Fibroblast of upper back skin (primary cell): ENCODE data around the gene C11orf16.
"Not testable (repeated sequence)": the region's sequence is repeated elsewhere in the genome, so short reads cannot be mapped to it uniquely, and the experiment has no call there.

Source experiments
- DNase-seq: peaks from one replicate; pipeline ENCODE4 v3.0.0-alpha.2; 2013

C11orf16 gene, protein sequence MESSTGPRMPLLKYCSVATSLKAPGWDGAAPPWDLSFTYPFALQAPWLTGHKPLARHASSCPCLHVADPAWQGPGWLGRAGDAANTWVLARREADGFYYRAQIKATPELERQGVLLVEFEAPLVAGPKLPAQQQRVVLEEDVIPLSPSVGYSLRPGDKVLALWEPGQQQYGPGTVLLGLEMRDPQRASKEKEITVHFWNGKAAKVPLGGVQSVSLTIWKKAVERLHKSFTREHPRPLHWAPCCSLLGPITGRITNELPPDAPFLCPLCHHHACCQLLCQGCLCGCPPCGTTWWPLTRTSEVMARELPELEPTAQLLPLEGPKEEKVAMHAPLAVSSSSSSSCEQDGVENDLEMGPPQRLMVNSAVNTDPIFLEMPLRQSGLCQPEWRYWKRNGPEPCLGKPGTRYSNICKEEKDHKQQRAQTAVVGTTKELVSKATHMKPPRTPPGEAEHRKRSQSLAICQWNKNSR

GRCh38 chr11:8932564-8933180, at the start of gene C11orf16:
TSS of gene C11orf16 (minus strand) at chr11:8932947. CDS start at chr11:8932308, 639 bp downstream.
- DNase-seq: no peak

DNA sequence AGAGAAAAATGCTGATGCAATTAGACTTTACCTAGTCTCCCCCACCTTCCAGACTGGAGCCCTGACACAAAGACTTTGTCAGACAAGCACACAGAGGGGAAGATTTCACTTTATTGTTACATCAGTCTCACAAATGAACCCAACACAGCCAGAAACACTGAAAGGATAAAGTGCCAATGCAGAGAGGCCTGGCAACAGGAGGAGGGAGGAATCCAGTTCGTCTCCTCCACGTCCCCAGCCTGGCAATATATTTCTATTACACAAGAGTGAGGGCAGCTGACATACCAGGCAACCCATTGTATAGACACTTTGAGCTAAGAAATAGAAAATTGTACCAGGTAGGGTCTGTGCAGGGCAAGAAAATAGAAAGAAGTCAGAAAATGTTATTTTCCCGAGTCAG, 47.7 kb upstream of the C11orf16 start:
- DNase-seq: no peak

GRCh38 chr11:8979365-8979764, 46.6 kb upstream of the C11orf16 start:
- DNase-seq: not testable (repeated sequence)

DNA sequence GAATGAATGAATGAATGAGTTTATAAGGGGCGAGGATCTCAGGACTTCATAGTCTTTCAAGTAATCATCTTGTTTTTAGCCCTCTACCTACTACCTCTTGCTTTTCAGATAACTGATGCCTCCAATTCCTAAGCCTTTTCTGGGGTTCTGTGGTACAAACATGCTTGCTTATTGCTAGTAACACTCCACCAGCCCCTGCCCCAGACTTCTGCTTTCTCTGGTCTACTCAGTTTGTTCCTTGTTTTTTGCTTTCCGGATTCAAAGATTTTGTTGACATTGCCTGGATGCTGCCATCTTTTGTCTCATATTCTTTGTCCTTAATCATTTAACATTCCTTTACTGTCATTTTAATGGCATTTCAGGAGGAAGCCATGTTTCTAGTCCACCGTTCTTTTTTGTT, 40.4 kb upstream of the C11orf16 start:
- no peak for DNase-seq

DNA sequence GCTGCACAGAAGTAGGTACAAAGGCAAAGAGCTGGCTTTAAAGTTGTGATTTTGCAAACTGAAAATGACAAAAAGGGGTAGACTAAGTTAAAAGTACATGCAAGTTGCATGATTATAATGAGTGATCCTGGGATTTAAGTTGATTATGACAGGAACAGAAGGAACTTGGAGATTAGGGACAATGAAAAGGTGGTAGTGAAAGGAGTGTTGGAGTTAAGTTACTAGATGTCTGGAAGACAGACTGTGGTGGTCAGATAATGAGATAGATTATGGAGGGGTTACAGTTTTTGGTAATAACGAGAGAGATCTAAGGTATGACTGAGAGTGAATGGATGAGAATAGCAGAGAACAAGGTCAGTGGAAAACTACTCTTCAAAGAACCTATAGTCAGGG, 39.2 kb upstream of the C11orf16 start:
- no peak for DNase-seq

GRCh38 chr11:8971196-8971923, 38.6 kb upstream of the C11orf16 start:
- DNase-seq: no peak

DNA sequence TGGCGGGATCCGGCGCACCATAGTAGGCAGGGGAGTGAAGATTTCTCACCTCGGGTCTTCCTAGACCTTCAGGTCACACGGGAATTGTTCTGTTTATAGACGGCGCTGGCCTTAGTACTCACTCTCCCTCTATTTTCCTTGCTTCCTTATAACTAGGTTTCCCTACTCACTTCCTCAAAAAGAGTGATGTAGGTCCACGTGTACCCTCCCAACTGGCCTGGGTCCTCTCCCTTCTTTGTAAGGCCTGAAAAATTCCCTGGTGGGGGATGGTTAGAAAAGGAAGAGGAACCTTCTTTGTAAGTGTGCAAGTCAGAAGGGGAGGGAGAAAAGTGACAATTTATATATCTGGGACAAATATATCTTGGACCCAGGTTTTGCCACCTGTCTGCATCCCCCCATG, 34.4 kb upstream of the C11orf16 start:
- no peak for DNase-seq

DNA sequence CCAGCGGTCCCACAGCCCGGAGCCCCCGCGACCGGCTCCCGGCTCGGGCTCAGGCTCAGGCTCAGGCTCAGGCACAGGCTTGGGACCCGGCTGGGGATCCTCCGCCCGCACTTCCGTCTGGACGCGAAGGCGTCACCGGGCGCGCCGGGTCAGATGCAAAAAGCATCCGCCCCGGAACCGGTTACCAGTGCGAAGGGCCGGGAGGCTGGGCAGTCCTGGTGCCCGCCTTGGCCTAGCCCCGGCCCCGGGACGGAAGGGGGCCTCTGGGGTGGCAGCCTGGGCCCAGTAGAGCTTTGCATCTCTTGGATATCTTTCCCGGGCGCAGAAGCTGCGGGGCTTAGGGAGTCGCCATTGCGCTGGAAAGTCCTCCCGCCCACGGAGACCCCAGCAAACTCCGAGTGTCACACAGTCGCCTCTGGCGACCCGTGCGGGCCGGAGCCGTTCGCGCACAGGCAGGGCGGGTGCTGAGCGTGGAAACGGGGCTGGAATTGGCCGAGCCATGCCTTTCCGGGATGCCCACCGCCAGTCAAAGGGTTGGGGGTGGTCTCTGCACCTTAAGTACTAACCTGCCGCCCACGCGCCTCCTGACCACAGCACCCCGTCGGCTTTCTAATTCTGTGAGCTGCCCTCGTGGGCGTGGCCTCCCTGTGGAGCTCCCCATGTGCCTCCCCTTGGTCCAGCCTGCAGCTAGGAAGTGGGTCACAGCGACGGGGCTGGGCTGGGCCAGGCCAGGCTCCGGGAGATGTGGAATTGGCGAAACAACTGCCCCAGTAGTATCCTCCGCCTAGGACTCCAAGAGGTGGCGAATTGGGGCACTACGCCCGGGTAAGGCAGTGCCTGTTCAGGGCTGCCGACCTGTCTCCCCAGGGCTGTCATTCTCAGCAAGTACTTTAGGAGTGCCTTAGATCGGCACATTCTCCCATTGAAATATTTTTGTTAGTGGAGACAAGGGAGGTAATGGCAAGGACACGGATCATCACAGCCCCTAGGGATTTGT, 31.9 kb upstream of the C11orf16 start, which contains the start of gene TMEM9B:
Gene TMEM9B (minus strand): TSS at position 119 of the 997 bp plus-strand sequence. CDS start 129 bp downstream, outside the sequence.
- peak; percentile 78 for DNase-seq

GRCh38 chr11:8963569-8964323, 31.0 kb upstream of the C11orf16 start:
- no peak for DNase-seq

- DNase-seq: no peak
Observed at GRCh38 chr11:8962841-8963240, 30.1 kb upstream of the C11orf16 start.

DNA sequence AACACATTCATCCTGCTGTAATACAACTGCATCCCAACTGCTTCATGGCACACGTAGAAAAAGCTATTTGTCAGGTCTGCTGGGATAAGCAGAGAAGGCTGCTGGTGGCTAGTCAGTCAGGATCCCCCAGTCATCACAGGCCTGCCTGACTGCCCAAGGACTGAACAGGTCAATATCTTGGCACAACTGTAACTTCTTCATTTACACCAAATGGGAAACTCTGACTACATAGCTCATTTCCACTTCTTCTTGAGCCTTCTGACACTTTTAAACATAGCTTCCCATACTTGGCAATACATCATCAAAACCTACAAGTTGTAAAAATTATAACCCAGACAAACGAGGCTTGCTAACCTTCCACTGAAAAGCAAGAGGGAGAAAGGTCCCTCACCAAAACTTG, 28.7 kb upstream of the C11orf16 start:
- DNase-seq: no peak

- peak; percentile 81 for DNase-seq
Observed at GRCh38 chr11:8959546-8960166, 26.9 kb upstream of the C11orf16 start.

DNA sequence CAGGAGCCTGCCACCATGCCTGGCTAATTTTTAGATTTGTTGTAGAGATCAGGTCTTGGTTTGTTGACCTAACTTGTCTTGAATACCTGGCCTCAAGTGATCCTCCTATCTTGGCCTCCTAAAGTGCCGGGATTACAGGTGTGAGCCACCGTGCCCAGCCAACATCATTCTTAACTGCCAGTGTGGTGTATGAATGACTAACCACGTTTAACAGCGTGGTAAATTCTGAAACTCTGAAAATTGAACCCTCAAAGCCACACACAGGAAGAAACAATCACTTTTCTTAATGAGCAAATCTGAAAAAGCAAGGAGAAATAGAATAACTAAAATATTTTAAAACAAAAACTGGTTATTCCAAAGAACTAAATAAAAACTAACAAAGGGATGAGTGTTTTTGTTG, 24.1 kb upstream of the C11orf16 start:
- DNase-seq: no peak

DNA sequence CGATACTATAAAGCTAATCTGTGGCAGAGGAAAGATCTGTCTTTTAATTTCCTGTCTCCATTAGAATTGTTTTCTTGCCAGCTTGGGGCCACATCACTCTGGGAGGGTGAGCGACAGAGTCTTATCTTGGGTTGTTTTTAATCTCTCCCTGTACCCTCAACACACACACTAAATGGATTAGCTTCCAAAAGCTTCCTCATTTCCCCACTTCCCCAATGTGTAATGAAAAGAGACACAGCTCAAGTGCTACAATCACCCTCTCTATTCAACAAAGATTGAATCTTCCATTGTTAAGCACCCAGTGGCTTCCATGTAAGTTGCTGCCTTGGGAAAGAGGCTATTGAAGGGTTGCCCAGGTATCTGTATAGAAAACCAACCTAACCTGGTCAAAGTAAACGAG, 16.1 kb upstream of the C11orf16 start:
- DNase-seq: no peak

GRCh38 chr11:8947230-8947943, 14.6 kb upstream of the C11orf16 start:
- no peak for DNase-seq

DNA sequence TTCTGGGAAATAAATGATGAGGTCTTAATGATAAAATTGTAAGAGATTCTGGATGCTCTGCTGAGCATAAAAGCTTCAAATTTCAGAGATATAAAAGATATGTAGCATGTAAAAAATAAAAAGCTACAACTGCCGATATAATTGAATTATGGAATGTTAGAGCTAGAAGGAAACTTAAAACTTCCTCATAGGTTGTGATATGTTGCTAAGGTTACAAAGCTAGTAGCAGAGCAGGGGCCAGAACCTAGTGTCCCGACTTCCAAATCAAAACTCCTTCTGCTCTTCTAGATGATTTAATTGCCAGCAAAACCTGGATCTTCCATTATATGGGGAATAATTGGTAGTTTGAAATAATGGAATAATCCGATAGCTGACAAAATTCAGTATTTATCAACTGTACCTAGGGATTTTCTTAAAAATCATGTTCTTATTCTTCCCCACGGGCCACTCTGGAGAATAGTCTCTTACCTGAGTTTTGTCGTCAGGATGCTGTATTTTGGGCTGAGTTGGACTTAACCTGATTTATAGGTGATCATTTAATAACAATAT, 9.8 kb upstream of the C11orf16 start, which contains the start of gene ASCL3:
Gene ASCL3 (minus strand): TSS at position 499 of the 549 bp plus-strand sequence. CDS start 4,855 bp downstream, outside the sequence.
- DNase-seq: no peak

DNA sequence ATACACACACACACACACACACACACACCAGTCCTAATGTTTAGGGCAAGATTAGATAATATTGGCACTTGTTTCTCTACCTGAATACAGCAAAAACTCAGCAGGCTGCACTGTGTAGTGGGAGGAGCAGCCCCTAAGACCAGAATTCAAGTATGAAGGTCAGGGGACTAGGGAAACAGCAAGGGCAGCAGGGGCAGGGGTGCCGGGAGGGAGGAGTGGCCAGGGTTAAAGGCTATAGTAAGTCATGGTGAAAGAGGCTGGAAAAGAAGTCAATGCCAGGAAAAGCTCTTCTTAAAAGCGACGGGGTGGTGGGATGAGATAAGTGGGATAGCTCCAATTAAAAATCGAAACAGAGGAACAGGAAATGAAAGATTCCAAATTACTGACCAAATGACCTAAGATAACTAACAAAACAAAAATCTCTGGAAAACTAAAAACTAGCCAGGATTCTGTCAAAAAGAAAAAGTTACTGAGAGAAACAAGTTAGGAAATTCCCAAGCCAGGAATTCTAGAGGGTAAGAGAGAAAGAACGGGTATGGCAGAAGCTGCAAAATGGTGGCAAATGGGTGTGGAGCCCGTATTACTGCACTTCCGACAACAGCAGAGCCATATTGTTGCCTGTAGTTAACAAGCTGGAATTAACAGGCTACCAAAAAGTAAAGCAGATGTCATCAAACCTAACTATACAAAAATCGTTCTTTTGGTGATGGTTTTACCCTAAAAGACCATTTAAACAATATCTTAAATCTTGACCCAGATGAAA, 8.8 kb upstream of the C11orf16 start:
- no peak for DNase-seq

DNA sequence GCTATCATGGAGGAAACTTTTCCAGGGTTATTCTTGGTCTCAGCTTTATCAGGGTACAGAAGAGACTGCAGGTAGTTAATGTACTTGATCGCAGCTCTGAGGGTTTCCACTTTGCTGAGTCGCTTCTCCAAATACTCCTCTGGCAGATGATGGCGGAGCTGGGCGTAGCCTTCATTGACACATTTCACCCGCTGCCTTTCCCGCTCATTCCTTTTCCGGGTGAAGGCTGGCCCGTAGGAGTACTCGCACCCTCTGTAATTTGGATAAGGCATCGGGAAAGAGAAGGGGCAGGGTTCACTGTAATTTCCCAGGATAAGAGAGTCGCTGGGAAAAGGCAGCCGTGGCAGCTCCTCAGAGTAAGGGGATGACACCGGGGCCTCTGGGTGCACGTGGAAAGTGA, 4.9 kb upstream of the C11orf16 start:
- no peak for DNase-seq

GRCh38 chr11:8937159-8937558, 4.4 kb upstream of the C11orf16 start:
- DNase-seq: no peak
